Panc1 (cell line): Measurements from ENCODE around the gene MYO18A.

Source experiments
- CTCF ChIP-seq: fragments of 450-650 bp; IDR thresholded peaks from 2 replicates; pipeline ENCODE4 v1.5.1; 2017; ENCODE audit warnings: mild to moderate bottlenecking
- POLR2AphosphoS5 ChIP-seq: IDR thresholded peaks from 2 replicates; pipeline ENCODE4 v1.6.1; 2012; ENCODE audit warnings: mild to moderate bottlenecking, low read depth, low read length, moderate library complexity
- SIN3A ChIP-seq: IDR thresholded peaks from 2 replicates; pipeline ENCODE4 v1.6.1; 2012; ENCODE audit warnings: low read depth, mild to moderate bottlenecking, low read length, moderate library complexity, borderline replicate concordance; ENCODE audit not compliant: insufficient read depth
- TF ChIP-seq, protein P1 (sequence below), 2 experiments: IDR thresholded peaks; 2 replicates each; pipeline ENCODE4 v1.6.1; 2011 to 2012; ENCODE audit warnings: low read depth in 2 of 2, control low read depth in 1 of 2, low read length in 1 of 2, mild to moderate bottlenecking in 1 of 2, moderate library complexity in 1 of 2; ENCODE audit not compliant: insufficient read depth in 1 of 2

DNA sequence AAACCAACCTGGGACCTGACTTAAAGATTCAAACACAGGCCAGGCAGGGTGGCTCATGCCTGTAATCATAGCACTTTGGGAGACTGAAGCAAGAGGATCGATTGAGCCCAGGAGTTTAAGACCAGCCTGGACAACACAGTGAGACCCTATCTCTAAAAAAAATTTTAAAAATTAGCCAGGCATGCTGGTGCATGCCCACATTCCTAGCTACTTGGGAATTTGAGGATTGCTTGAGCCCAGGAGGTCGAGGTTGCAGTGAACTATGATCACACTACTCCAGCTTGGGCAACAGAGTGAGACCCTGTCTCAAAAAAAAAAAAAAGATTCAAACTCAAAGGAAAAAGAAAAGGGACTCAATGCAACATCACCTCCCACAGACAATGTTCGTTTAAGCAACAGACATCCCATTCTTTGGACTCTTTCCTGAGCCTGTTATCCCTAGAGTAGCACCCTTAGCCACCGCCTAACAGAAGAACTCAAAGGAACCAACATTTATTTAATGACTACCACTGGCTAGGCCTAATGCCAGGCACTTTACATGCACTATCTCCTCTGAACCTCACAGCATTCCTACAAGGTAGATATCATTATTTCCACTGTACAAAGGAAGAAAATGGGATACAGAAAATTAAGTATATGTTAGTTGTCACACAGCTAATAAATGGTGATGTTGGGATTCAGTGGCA lies 12.7 kb downstream of the MYO18A start:
- TF ChIP-seq CTCF (no peak), SIN3A (no peak), POLR2AphosphoS5 (no peak)
- TF ChIP-seq, protein P1, sequence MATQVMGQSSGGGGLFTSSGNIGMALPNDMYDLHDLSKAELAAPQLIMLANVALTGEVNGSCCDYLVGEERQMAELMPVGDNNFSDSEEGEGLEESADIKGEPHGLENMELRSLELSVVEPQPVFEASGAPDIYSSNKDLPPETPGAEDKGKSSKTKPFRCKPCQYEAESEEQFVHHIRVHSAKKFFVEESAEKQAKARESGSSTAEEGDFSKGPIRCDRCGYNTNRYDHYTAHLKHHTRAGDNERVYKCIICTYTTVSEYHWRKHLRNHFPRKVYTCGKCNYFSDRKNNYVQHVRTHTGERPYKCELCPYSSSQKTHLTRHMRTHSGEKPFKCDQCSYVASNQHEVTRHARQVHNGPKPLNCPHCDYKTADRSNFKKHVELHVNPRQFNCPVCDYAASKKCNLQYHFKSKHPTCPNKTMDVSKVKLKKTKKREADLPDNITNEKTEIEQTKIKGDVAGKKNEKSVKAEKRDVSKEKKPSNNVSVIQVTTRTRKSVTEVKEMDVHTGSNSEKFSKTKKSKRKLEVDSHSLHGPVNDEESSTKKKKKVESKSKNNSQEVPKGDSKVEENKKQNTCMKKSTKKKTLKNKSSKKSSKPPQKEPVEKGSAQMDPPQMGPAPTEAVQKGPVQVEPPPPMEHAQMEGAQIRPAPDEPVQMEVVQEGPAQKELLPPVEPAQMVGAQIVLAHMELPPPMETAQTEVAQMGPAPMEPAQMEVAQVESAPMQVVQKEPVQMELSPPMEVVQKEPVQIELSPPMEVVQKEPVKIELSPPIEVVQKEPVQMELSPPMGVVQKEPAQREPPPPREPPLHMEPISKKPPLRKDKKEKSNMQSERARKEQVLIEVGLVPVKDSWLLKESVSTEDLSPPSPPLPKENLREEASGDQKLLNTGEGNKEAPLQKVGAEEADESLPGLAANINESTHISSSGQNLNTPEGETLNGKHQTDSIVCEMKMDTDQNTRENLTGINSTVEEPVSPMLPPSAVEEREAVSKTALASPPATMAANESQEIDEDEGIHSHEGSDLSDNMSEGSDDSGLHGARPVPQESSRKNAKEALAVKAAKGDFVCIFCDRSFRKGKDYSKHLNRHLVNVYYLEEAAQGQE (IDR thresholded peaks at IDR 0.05; ENCODE audit: insufficient read depth in 1 of 2, low read depth in 2 of 2, low read length in 1 of 2), result no peak
